HepG2 (cell line): ENCODE results near the gene PLA2G7.

Experiments used
- SIX4 ChIP-seq: sonication (generic); formaldehyde crosslinking; IDR thresholded peaks from 2 replicates; pipeline ENCODE4 v1.4.0; 2020; ENCODE audit warnings: missing genetic modification reagents
- SSRP1 ChIP-seq: IDR thresholded peaks from 2 replicates; pipeline ENCODE4 v1.6.1; 2016; ENCODE audit warnings: control low read depth
- STAT5B ChIP-seq: sonication (generic); formaldehyde crosslinking; IDR thresholded peaks from 2 replicates; pipeline ENCODE4 v1.4.0; 2020; ENCODE audit warnings: missing genetic modification reagents
- ZNF768 ChIP-seq: sonication (generic); formaldehyde crosslinking; IDR thresholded peaks from 2 replicates; pipeline ENCODE4 v1.4.0; 2020; ENCODE audit warnings: missing genetic modification reagents
- TF ChIP-seq, protein P1 (sequence below): IDR thresholded peaks from 2 replicates; pipeline ENCODE4 v1.6.1; 2016
- TF ChIP-seq, protein P2 (sequence below): sonication (generic); formaldehyde crosslinking; IDR thresholded peaks from 2 replicates; pipeline ENCODE4 v1.4.0; 2020; ENCODE audit warnings: missing genetic modification reagents

DNA sequence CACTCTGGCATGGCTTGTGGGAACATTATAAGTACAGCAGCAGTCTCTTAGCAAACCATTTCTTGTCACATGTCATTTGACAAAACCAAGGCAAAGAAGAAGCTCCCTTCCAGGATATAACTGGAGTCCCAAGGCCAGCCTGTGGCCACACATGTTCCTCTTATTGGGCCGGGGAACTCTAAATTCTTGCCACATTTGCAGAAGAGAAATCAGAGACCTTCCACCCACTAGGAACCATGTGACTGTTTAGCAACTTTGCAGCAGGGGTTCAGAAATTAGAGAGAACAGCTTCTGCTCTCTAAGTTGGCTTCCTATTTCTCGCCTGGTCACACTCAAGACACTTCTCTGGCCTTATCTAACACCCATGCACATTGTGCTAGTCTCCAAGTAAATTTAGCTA lies 37.6 kb upstream of the PLA2G7 start:
- TF ChIP-seq SSRP1 (CRISPR knock-in tag) (no peak), STAT5B (CRISPR knock-in tag) (no peak), ZNF768 (CRISPR knock-in tag) (no peak), SIX4 (CRISPR knock-in tag) (no peak)
- TF ChIP-seq, protein P1, sequence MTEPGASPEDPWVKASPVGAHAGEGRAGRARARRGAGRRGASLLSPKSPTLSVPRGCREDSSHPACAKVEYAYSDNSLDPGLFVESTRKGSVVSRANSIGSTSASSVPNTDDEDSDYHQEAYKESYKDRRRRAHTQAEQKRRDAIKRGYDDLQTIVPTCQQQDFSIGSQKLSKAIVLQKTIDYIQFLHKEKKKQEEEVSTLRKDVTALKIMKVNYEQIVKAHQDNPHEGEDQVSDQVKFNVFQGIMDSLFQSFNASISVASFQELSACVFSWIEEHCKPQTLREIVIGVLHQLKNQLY (CRISPR knock-in tag): no peak
- TF ChIP-seq, protein P2, sequence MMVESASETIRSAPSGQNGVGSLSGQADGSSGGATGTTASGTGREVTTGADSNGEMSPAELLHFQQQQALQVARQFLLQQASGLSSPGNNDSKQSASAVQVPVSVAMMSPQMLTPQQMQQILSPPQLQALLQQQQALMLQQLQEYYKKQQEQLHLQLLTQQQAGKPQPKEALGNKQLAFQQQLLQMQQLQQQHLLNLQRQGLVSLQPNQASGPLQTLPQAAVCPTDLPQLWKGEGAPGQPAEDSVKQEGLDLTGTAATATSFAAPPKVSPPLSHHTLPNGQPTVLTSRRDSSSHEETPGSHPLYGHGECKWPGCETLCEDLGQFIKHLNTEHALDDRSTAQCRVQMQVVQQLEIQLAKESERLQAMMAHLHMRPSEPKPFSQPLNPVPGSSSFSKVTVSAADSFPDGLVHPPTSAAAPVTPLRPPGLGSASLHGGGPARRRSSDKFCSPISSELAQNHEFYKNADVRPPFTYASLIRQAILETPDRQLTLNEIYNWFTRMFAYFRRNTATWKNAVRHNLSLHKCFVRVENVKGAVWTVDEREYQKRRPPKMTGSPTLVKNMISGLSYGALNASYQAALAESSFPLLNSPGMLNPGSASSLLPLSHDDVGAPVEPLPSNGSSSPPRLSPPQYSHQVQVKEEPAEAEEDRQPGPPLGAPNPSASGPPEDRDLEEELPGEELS (CRISPR knock-in tag): no peak
